Osteoblast (primary cell): ENCODE results near the gene COL23A1. TPM values are rescaled to one million over a fixed set of nuclear protein-coding genes. Genes with fewer than 3 reads are reported as not detected.

Source experiments
- DNase-seq: peaks from one replicate; pipeline ENCODE4 v3.0.0; 2011; ENCODE audit warnings: low spot score, mixed read lengths; ENCODE audit not compliant: insufficient read length; ENCODE audit errors: missing footprints
- H2AFZ ChIP-seq: 2 replicates; pipeline ENCODE4 v1.6.0; 2011; ENCODE audit warnings: mild to moderate bottlenecking, low read length
- H3K27ac ChIP-seq: 2 replicates; pipeline ENCODE4 v1.5.1; 2011; ENCODE audit warnings: mild to moderate bottlenecking, low read depth, low read length, moderate library complexity
- H3K27me3 ChIP-seq: 2 replicates; pipeline ENCODE4 v1.6.0; 2012; ENCODE audit warnings: mild to moderate bottlenecking, control low read depth, inconsistent platforms, low read length, moderate library complexity; ENCODE audit not compliant: insufficient read depth
- H3K36me3 ChIP-seq: 2 replicates; pipeline ENCODE4 v1.5.1; 2011; ENCODE audit warnings: mild to moderate bottlenecking, low read length, control low read depth, moderate library complexity; ENCODE audit not compliant: insufficient read depth
- H3K4me1 ChIP-seq: 2 replicates; pipeline ENCODE4 v1.5.1; 2011; ENCODE audit warnings: mild to moderate bottlenecking, low read length, control low read depth, moderate library complexity; ENCODE audit not compliant: insufficient read depth
- H3K4me2 ChIP-seq: 2 replicates; pipeline ENCODE4 v1.6.0; 2011; ENCODE audit warnings: mild to moderate bottlenecking, low read length; ENCODE audit not compliant: insufficient read depth
- H3K4me3 ChIP-seq: fragments of 200-600 bp; sonication (generic); 3 replicates; pipeline ENCODE4 v1.5.1; 2012; ENCODE audit warnings: mild to moderate bottlenecking, low read length, inconsistent platforms; ENCODE audit not compliant: insufficient read depth
- H3K79me2 ChIP-seq: 2 replicates; pipeline ENCODE4 v1.6.0; 2012; ENCODE audit warnings: mild to moderate bottlenecking, low read length, control low read depth, inconsistent platforms; ENCODE audit not compliant: insufficient read depth
- H3K9me3 ChIP-seq: 2 replicates; pipeline ENCODE4 v1.5.1; 2011; ENCODE audit warnings: low read depth, low read length, control low read depth
- H4K20me1 ChIP-seq: 2 replicates; pipeline ENCODE4 v1.6.0; 2012; ENCODE audit warnings: mild to moderate bottlenecking, low read length, control low read depth; ENCODE audit not compliant: insufficient read depth
- CTCF ChIP-seq: IDR thresholded peaks from 2 replicates; pipeline ENCODE4 v1.5.1; 2011; ENCODE audit warnings: mild to moderate bottlenecking, low read depth, low read length, moderate library complexity; ENCODE audit errors: extremely low read depth
- total RNA-seq: library from RNA; depleted of rRNA; stranded (reverse); fragments of >200 nt; gene quantifications from 2 replicates; pipeline ENCODE4 v1.2.3, GENCODE V29; 2012

COL23A1 gene
- total RNA-seq, 1 donor: under 0.01 TPM

DNA sequence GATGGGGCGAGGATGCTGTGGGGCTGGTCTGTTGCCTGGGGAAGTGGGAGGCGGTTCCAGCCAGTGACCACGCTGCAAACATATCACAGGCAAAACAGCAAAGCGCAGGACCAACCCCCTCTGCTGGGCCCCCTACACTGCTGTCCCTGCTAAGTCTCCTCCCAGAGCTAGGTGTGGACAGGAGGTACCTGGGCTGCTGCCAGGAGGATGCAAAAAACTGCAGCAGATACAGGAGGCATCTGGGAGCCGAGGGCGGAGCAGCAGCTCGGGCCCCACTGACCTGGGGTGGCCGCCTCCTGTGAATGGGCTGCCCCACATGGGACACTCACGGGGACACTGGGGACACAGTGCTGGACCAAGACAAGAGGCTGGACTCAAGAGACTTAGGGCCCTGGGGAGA lies 309.6 kb downstream of the COL23A1 start:
- Histone ChIP-seq H3K79me2 (no peaks in the 10 kb centered on the region), H3K4me3 (no peak overlapping the region), H3K36me3 (no peaks in the 10 kb centered on the region), H3K27me3 (peaks cover 11% of the 10 kb centered on the region), H3K4me1 (no peaks in the 10 kb centered on the region), H3K9me3 (no peaks in the 10 kb centered on the region), H3K27ac (no peak overlapping the region), H2AFZ (no peak overlapping the region), H4K20me1 (no peaks in the 10 kb centered on the region), H3K4me2 (no peak overlapping the region)
- no peak for TF ChIP-seq CTCF
- peak; percentile 6 for DNase-seq

GRCh38 chr5:178279723-178280438 lies 310.3 kb downstream of the COL23A1 start:
- no peaks in the 10 kb centered on the region for H3K9me3 ChIP-seq
- no peaks in the 10 kb centered on the region for H3K79me2 ChIP-seq
- H2AFZ ChIP-seq: peak overlapping the region; percentile 57
- H3K27me3 ChIP-seq: peaks cover 11% of the 10 kb centered on the region
- H3K4me1 ChIP-seq: no peaks in the 10 kb centered on the region
- peak overlapping the region; percentile 54 for H3K4me2 ChIP-seq
- H3K4me3 ChIP-seq: no peak overlapping the region
- peak; percentile 87 for TF ChIP-seq CTCF
- no peak overlapping the region for H3K27ac ChIP-seq
- no peaks in the 10 kb centered on the region for H4K20me1 ChIP-seq
- no peaks in the 10 kb centered on the region for H3K36me3 ChIP-seq
- peak; percentile 99 for DNase-seq

DNA sequence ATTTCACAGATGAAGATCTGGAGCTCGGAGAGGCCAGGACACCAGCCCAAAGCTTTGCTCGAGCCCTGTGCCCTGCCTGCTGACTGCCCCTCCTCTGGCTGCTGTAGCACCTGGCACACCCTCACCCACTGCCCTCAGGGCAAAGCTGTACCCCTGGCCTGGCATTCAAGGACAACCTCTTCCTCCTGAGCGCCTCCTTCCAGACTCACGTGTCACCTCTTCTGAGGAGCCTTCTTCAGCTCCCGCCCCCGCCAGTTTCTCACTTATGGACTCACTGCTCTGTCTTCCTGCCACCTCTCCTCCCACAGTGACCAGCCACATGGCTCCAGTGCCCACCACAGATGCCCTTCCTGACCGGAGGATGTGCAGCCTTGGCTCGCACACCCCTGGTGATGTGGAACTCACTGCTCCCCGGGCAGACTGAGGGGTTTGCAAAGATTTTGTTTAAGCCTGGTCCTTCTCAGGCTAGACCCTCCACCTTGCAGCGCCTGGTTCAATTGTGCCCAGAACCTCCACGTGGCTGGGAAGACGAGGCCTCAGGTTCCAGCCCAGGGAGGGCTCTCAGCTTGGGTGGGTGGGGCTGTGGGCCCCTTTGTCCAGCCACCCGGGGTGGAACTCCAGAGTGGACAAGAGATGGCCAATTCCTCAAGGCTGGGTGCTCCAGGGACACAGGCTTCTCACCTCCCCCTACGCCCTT lies 311.0 kb downstream of the COL23A1 start:
- Histone ChIP-seq H4K20me1 (no peaks in the 10 kb centered on the region), H3K9me3 (no peaks in the 10 kb centered on the region), H3K27me3 (peaks cover 11% of the 10 kb centered on the region), H2AFZ (no peak overlapping the region), H3K4me3 (no peak overlapping the region), H3K27ac (no peak overlapping the region), H3K79me2 (no peaks in the 10 kb centered on the region), H3K4me1 (no peaks in the 10 kb centered on the region), H3K4me2 (no peak overlapping the region), H3K36me3 (no peaks in the 10 kb centered on the region)
- peak; percentile 69 for DNase-seq
- TF ChIP-seq CTCF: no peak

DNA sequence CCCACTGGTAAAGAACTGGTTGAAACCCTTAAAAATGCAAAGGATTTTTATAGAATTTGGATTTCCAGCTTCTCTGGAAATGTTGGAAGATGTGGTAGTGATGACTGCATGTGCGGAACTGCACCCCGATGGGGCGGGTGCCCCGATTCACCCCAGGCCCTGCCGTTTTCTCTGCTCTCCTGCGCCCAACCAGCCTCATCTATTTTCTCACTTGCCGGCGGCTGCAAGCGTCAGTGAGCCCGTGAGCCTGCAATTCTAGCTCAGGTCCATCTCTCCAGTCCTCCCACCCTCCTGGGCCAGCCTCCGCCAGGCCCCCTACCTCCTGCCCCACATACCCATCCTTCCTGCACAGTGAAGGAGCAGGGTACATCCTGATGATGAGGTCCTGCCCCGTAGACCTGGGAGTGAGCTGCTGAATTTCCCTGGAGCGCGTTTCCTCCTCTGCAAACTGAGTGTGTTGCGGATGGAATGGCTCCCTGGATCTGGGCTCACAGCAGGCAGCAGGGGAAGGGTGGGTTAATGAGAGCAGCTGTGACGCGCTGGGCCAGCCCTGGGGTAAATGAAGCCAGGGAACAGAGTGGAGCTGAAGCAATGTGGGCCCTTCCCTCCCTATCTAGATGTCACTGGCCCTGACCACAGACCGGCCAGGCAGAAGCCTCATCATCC lies 311.7 kb downstream of the COL23A1 start:
- H3K27ac ChIP-seq: no peak overlapping the region
- H3K9me3 ChIP-seq: no peaks in the 10 kb centered on the region
- no peak overlapping the region for H3K4me2 ChIP-seq
- H4K20me1 ChIP-seq: no peaks in the 10 kb centered on the region
- peaks cover 11% of the 10 kb centered on the region for H3K27me3 ChIP-seq
- DNase-seq: peak; percentile 83
- H2AFZ ChIP-seq: no peak overlapping the region
- no peak for TF ChIP-seq CTCF
- no peak overlapping the region for H3K4me3 ChIP-seq
- H3K79me2 ChIP-seq: no peaks in the 10 kb centered on the region
- H3K4me1 ChIP-seq: no peaks in the 10 kb centered on the region
- H3K36me3 ChIP-seq: no peaks in the 10 kb centered on the region
